ENCODE results near the gene SNX10.

Gene SNX10

DNA sequence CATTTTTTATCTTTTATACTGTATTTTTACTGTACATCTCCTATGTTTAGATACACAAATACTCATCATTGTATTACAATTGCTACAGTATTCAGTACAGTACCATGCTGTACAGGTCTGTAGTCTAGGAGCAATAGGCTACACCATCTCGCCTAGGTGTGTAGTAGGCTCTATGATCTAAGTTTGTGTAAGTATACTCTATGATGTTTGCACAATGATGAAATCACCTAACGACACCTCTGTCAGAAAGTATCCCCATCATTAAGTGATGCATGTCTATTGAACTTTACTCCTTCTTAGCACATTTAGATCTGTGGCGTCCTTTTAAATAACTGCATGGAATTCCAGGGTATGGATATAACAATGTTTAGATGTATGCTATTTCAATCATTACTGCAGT, 112.0 kb downstream of the SNX10 start:
- H3K36me3 ChIP-seq (ENCODE audit: control insufficient read depth, insufficient read depth, low read length) = no peaks in the 10 kb centered on the region
- H2AK5ac ChIP-seq (ENCODE audit: low read length) = no peak overlapping the region
- H3K4me2 ChIP-seq (ENCODE audit: low read length) = no peak overlapping the region
- no peaks in the 10 kb centered on the region for H3K79me1 ChIP-seq (ENCODE audit: low read length)
- no peak overlapping the region for H2BK120ac ChIP-seq (ENCODE audit: low read depth, low read length)
- no peak overlapping the region for H3K27ac ChIP-seq (ENCODE audit: low read depth, low read length)
- H2BK15ac ChIP-seq (replicated peaks; ENCODE audit: low read depth) = no peak overlapping the region
- H3K79me2 ChIP-seq (ENCODE audit: control insufficient read depth, insufficient read depth, low read length) = no peaks in the 10 kb centered on the region
- no peak overlapping the region for H4K5ac ChIP-seq (ENCODE audit: low read length)
- no peak overlapping the region for H2BK5ac ChIP-seq (ENCODE audit: low read length)
- DNase-seq = no peak
- H3K18ac ChIP-seq (ENCODE audit: low read length) = no peak overlapping the region
- no peak overlapping the region for H4K8ac ChIP-seq (ENCODE audit: low read depth, low read length)
- H3K4ac ChIP-seq (ENCODE audit: low read depth, low read length) = no peak overlapping the region
- no CpG with 5 or more reads among the region's 3 CpGs for WGBS (ENCODE audit: extremely low coverage, insufficient coverage, low lambda C conversion rate)
- H3K4me1 ChIP-seq (ENCODE audit: control insufficient read depth, low read depth, low read length) = no peaks in the 10 kb centered on the region
- no peaks in the 10 kb centered on the region for H3K27me3 ChIP-seq (ENCODE audit: insufficient read depth, low read length, poor library complexity)
- no peak overlapping the region for H3K23ac ChIP-seq (ENCODE audit: low read length)
- H3K9ac ChIP-seq (ENCODE audit: low read length) = no peak overlapping the region
- H3K56ac ChIP-seq (ENCODE audit: low read length) = no peak overlapping the region
- no peak overlapping the region for H3K4me3 ChIP-seq (ENCODE audit: low read length)

- Histone ChIP-seq H4K8ac (ENCODE audit: low read depth, low read length) (no peak overlapping the region), H3K23ac (ENCODE audit: low read length) (no peak overlapping the region), H3K4me2 (ENCODE audit: low read length) (no peak overlapping the region), H2BK15ac (replicated peaks; ENCODE audit: low read depth) (no peak overlapping the region), H3K4me3 (ENCODE audit: low read length) (no peak overlapping the region), H2BK120ac (ENCODE audit: low read depth, low read length) (no peak overlapping the region), H3K27me3 (ENCODE audit: insufficient read depth, low read length, poor library complexity) (no peaks in the 10 kb centered on the region), H2BK5ac (ENCODE audit: low read length) (no peak overlapping the region), H3K56ac (ENCODE audit: low read length) (no peak overlapping the region), H3K9ac (ENCODE audit: low read length) (no peak overlapping the region), H2AK5ac (ENCODE audit: low read length) (no peak overlapping the region), H3K79me1 (ENCODE audit: low read length) (no peaks in the 10 kb centered on the region), H3K27ac (ENCODE audit: low read depth, low read length) (no peak overlapping the region), H3K36me3 (ENCODE audit: control insufficient read depth, insufficient read depth, low read length) (no peaks in the 10 kb centered on the region), H4K5ac (ENCODE audit: low read length) (no peak overlapping the region), H3K18ac (ENCODE audit: low read length) (no peak overlapping the region), H3K79me2 (ENCODE audit: control insufficient read depth, insufficient read depth, low read length) (no peaks in the 10 kb centered on the region), H3K4me1 (ENCODE audit: control insufficient read depth, low read depth, low read length) (no peaks in the 10 kb centered on the region), H3K4ac (ENCODE audit: low read depth, low read length) (no peak overlapping the region)
- DNase-seq = no peak
- no CpG with 5 or more reads among the region's 10 CpGs for WGBS (ENCODE audit: extremely low coverage, insufficient coverage, low lambda C conversion rate)
Observed at GRCh38 chr7:26404189-26404996, 112.7 kb downstream of the SNX10 start.

GRCh38 chr7:26406433-26406832, 114.8 kb downstream of the SNX10 start:
- Histone ChIP-seq H2BK5ac (ENCODE audit: low read length) (no peak overlapping the region), H3K18ac (ENCODE audit: low read length) (no peak overlapping the region), H2BK120ac (ENCODE audit: low read depth, low read length) (no peak overlapping the region), H3K79me2 (ENCODE audit: control insufficient read depth, insufficient read depth, low read length) (no peaks in the 10 kb centered on the region), H4K5ac (ENCODE audit: low read length) (no peak overlapping the region), H3K27me3 (ENCODE audit: insufficient read depth, low read length, poor library complexity) (no peaks in the 10 kb centered on the region), H3K4me3 (ENCODE audit: low read length) (no peak overlapping the region), H3K79me1 (ENCODE audit: low read length) (no peaks in the 10 kb centered on the region), H3K23ac (ENCODE audit: low read length) (no peak overlapping the region), H3K56ac (ENCODE audit: low read length) (no peak overlapping the region), H3K9ac (ENCODE audit: low read length) (no peak overlapping the region), H2AK5ac (ENCODE audit: low read length) (no peak overlapping the region), H4K8ac (ENCODE audit: low read depth, low read length) (no peak overlapping the region), H3K4ac (ENCODE audit: low read depth, low read length) (no peak overlapping the region), H2BK15ac (replicated peaks; ENCODE audit: low read depth) (no peak overlapping the region), H3K4me1 (ENCODE audit: control insufficient read depth, low read depth, low read length) (no peaks in the 10 kb centered on the region), H3K4me2 (ENCODE audit: low read length) (no peak overlapping the region), H3K36me3 (ENCODE audit: control insufficient read depth, insufficient read depth, low read length) (no peaks in the 10 kb centered on the region), H3K27ac (ENCODE audit: low read depth, low read length) (no peak overlapping the region)
- WGBS (ENCODE audit: extremely low coverage, insufficient coverage, low lambda C conversion rate) = no CpG with 5 or more reads among the region's 2 CpGs
- DNase-seq = no peak

GRCh38 chr7:26409661-26410547, 118.2 kb downstream of the SNX10 start:
- Histone ChIP-seq H3K18ac (ENCODE audit: low read length) (no peak overlapping the region), H3K27ac (ENCODE audit: low read depth, low read length) (no peak overlapping the region), H2BK120ac (ENCODE audit: low read depth, low read length) (no peak overlapping the region), H3K79me2 (ENCODE audit: control insufficient read depth, insufficient read depth, low read length) (no peaks in the 10 kb centered on the region), H3K36me3 (ENCODE audit: control insufficient read depth, insufficient read depth, low read length) (no peaks in the 10 kb centered on the region), H3K9ac (ENCODE audit: low read length) (no peak overlapping the region), H4K8ac (ENCODE audit: low read depth, low read length) (no peak overlapping the region), H2BK15ac (replicated peaks; ENCODE audit: low read depth) (no peak overlapping the region), H3K23ac (ENCODE audit: low read length) (no peak overlapping the region), H3K79me1 (ENCODE audit: low read length) (no peaks in the 10 kb centered on the region), H3K4me3 (ENCODE audit: low read length) (no peak overlapping the region), H3K4me2 (ENCODE audit: low read length) (no peak overlapping the region), H4K5ac (ENCODE audit: low read length) (no peak overlapping the region), H2AK5ac (ENCODE audit: low read length) (no peak overlapping the region), H3K56ac (ENCODE audit: low read length) (no peak overlapping the region), H2BK5ac (ENCODE audit: low read length) (no peak overlapping the region), H3K27me3 (ENCODE audit: insufficient read depth, low read length, poor library complexity) (no peaks in the 10 kb centered on the region), H3K4ac (ENCODE audit: low read depth, low read length) (no peak overlapping the region), H3K4me1 (ENCODE audit: control insufficient read depth, low read depth, low read length) (no peaks in the 10 kb centered on the region)
- no peak for DNase-seq
- no CpG with 5 or more reads among the region's 5 CpGs for WGBS (ENCODE audit: extremely low coverage, insufficient coverage, low lambda C conversion rate)

DNA sequence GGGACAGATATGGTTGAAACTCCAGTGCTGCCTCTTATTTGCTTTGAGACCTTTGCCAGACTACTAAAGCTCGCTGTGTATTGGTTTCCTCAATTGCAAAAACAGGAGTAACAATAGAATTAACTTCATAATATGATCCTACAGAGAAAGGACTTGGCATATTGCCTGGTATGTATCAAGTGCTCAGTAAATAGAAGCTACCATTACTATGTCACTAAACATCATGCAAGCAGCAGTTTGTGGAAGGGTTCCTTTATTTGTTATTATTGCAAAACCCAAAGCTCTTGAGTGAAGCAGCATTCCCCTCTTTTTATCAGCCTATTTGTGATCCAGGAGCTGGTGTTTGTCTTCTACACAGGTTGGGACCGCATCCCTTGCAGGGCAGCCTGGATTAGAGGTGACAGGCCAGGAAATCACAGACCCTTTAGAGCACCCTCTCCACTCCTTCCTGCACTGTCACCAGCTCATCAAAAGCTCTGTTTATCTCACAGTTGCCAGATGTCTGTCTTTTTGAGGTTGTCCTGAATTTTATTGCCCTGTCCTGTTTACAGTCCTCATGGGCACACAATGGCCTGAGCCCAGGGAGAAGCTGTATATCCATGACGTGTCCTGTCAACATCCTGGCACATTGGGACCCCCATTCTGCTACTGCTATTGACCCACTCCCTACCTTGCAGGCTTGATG, 121.5 kb downstream of the SNX10 start:
- H4K8ac ChIP-seq (ENCODE audit: low read depth, low read length) = no peak overlapping the region
- no peak overlapping the region for H3K4me2 ChIP-seq (ENCODE audit: low read length)
- no peak overlapping the region for H4K5ac ChIP-seq (ENCODE audit: low read length)
- no peak overlapping the region for H2BK5ac ChIP-seq (ENCODE audit: low read length)
- no peak overlapping the region for H3K18ac ChIP-seq (ENCODE audit: low read length)
- H2BK15ac ChIP-seq (replicated peaks; ENCODE audit: low read depth) = no peak overlapping the region
- H3K4ac ChIP-seq (ENCODE audit: low read depth, low read length) = no peak overlapping the region
- H2BK120ac ChIP-seq (ENCODE audit: low read depth, low read length) = no peak overlapping the region
- H3K27me3 ChIP-seq (ENCODE audit: insufficient read depth, low read length, poor library complexity) = no peaks in the 10 kb centered on the region
- no peak overlapping the region for H3K23ac ChIP-seq (ENCODE audit: low read length)
- H3K4me1 ChIP-seq (ENCODE audit: control insufficient read depth, low read depth, low read length) = no peaks in the 10 kb centered on the region
- no peaks in the 10 kb centered on the region for H3K36me3 ChIP-seq (ENCODE audit: control insufficient read depth, insufficient read depth, low read length)
- H3K27ac ChIP-seq (ENCODE audit: low read depth, low read length) = no peak overlapping the region
- no peaks in the 10 kb centered on the region for H3K79me2 ChIP-seq (ENCODE audit: control insufficient read depth, insufficient read depth, low read length)
- H3K9ac ChIP-seq (ENCODE audit: low read length) = no peak overlapping the region
- no peak overlapping the region for H3K56ac ChIP-seq (ENCODE audit: low read length)
- no peak for DNase-seq
- WGBS (ENCODE audit: extremely low coverage, insufficient coverage, low lambda C conversion rate) = no CpG with 5 or more reads among the region's 3 CpGs
- no peaks in the 10 kb centered on the region for H3K79me1 ChIP-seq (ENCODE audit: low read length)
- no peak overlapping the region for H2AK5ac ChIP-seq (ENCODE audit: low read length)
- H3K4me3 ChIP-seq (ENCODE audit: low read length) = no peak overlapping the region
